T1000 (cell line): Measurements from ENCODE around the gene EIF4EBP2.

Source experiments
- DNase-seq: peaks from one replicate; lab custom pipeline; 2025; ENCODE audit warnings: mixed read lengths; lab: John Stamatoyannopoulos, UW

EIF4EBP2 gene

GRCh38 chr10:70378122-70378521 is 25.8 kb upstream of the EIF4EBP2 start:
- peak; percentile 67 for DNase-seq

GRCh38 chr10:70379581-70380176 is 24.3 kb upstream of the EIF4EBP2 start:
- DNase-seq, result no peak

- no peak for DNase-seq
Measured at GRCh38 chr10:70380350-70381135, 23.4 kb upstream of the EIF4EBP2 start.

- no peak for DNase-seq
Measured at GRCh38 chr10:70381471-70382421, 22.2 kb upstream of the EIF4EBP2 start.

GRCh38 chr10:70391654-70392053 is 12.3 kb upstream of the EIF4EBP2 start:
- DNase-seq, result no peak

GRCh38 chr10:70396140-70396539 is 7.8 kb upstream of the EIF4EBP2 start:
- DNase-seq, result no peak

GRCh38 chr10:70399177-70399576 is 4.8 kb upstream of the EIF4EBP2 start:
- DNase-seq, result no peak

GRCh38 chr10:70403483-70404035 is 386 bp upstream of the EIF4EBP2 start:
- no peak for DNase-seq

- DNase-seq, result no peak
Measured at GRCh38 chr10:70404787-70405036, 767 bp downstream of the EIF4EBP2 start.

- DNase-seq, result peak; percentile 50
Measured at GRCh38 chr10:70405037-70405824, 1.3 kb downstream of the EIF4EBP2 start.

- DNase-seq, result no peak
Measured at GRCh38 chr10:70409772-70410171, 5.8 kb downstream of the EIF4EBP2 start.

- no peak for DNase-seq
Measured at GRCh38 chr10:70410608-70411007, 6.7 kb downstream of the EIF4EBP2 start.

GRCh38 chr10:70412356-70412755 is 8.4 kb downstream of the EIF4EBP2 start:
- no peak for DNase-seq

- no peak for DNase-seq
Measured at GRCh38 chr10:70417568-70417967, 13.6 kb downstream of the EIF4EBP2 start.

GRCh38 chr10:70418229-70418628 is 14.3 kb downstream of the EIF4EBP2 start:
- DNase-seq, result no peak

- no peak for DNase-seq
Measured at GRCh38 chr10:70418713-70419112, 14.8 kb downstream of the EIF4EBP2 start.

- DNase-seq, result no peak
Measured at GRCh38 chr10:70424320-70424719, 20.4 kb downstream of the EIF4EBP2 start.

GRCh38 chr10:70425096-70425495 is 21.2 kb downstream of the EIF4EBP2 start:
- no peak for DNase-seq

GRCh38 chr10:70426823-70427222 is 22.9 kb downstream of the EIF4EBP2 start:
- DNase-seq, result no peak

- no peak for DNase-seq
Measured at GRCh38 chr10:70430493-70431445, 26.8 kb downstream of the EIF4EBP2 start.

- DNase-seq, result no peak
Measured at GRCh38 chr10:70432101-70432500, 28.2 kb downstream of the EIF4EBP2 start.
